ENCODE data around the gene PAXX. TPM values are rescaled to one million over a fixed set of nuclear protein-coding genes. Genes with fewer than 3 reads are reported as not detected.

Gene PAXX
- total RNA-seq, 4 donors from 2014 or later = 5.1 to 30.6 (median 26.9) TPM

DNA sequence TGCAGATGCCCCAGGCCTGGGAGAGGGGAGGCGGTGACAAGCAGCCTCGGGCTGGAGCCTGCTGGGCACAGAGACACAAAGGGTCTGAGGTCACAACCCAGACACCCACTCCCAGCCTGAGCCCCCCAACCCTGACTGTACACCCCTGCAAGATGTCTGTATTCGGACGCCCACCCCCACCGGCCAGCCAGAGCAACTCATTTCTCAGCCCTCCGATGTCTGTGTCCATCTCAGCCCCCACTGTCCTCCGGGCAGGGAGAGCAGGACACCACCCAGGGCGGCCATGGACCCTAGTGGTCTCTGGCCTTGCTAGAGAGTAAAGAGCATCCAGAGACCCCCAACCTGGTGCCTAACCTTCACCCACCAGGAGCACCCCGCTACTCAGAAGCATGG is 36.3 kb upstream of the PAXX start:
- TF ChIP-seq, protein P1, sequence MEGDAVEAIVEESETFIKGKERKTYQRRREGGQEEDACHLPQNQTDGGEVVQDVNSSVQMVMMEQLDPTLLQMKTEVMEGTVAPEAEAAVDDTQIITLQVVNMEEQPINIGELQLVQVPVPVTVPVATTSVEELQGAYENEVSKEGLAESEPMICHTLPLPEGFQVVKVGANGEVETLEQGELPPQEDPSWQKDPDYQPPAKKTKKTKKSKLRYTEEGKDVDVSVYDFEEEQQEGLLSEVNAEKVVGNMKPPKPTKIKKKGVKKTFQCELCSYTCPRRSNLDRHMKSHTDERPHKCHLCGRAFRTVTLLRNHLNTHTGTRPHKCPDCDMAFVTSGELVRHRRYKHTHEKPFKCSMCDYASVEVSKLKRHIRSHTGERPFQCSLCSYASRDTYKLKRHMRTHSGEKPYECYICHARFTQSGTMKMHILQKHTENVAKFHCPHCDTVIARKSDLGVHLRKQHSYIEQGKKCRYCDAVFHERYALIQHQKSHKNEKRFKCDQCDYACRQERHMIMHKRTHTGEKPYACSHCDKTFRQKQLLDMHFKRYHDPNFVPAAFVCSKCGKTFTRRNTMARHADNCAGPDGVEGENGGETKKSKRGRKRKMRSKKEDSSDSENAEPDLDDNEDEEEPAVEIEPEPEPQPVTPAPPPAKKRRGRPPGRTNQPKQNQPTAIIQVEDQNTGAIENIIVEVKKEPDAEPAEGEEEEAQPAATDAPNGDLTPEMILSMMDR (IDR thresholded peaks at IDR 0.05; ENCODE audit: low read depth) = no peak

- TF ChIP-seq, protein P1 (IDR thresholded peaks at IDR 0.05; ENCODE audit: low read depth) = no peak
Measured at GRCh38 chr9:136956604-136957003, 35.6 kb upstream of the PAXX start.

DNA sequence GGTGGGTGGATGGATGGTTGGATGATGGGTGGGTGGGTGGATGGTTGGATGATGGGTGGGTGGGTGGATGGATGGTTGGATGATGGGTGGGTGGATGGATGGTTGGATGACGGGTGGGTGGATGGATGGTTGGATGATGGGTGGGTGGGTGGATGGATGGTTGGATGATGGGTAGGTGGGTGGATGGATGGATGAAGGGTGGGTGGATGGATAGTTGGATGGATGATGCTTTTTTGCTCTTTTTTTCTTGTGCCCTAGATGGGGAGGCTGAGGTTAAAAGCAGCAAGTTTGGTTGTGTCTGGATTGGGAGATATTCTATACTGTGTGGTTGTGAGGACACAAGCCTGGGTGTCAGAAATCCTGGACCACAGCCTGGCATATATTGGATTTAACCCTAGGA is 34.8 kb upstream of the PAXX start:
- TF ChIP-seq, protein P1 (IDR thresholded peaks at IDR 0.05; ENCODE audit: low read depth) = no peak

DNA sequence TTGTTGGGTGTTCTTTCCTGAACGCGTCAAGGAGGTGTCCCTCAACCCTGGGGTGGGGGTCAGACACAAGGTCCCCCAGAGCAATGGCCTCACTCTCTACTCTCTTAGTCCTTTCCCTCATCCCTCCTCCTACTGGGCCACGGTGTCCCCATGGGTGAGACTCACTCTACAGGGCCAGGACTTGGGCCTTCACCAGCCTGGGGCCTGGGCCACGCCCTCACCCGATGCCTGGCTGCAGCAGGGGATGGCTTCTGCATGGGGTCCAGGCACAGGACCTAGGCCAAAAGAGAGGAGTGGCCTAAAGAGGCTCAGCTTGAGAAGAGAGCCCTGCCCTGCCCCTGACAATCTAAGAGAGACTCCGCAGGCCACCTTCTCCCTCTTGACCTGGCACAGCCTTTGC is 34.3 kb upstream of the PAXX start:
- TF ChIP-seq, protein P1 (IDR thresholded peaks at IDR 0.05; ENCODE audit: low read depth) = no peak

- TF ChIP-seq, protein P1 (IDR thresholded peaks at IDR 0.05; ENCODE audit: low read depth) = no peak
Measured at GRCh38 chr9:136958473-136958872, 33.7 kb upstream of the PAXX start.

- TF ChIP-seq, protein P1 (IDR thresholded peaks at IDR 0.05; ENCODE audit: low read depth) = no peak
Measured at GRCh38 chr9:136958898-136959850, 33.0 kb upstream of the PAXX start.

GRCh38 chr9:136960212-136960937 is 31.8 kb upstream of the PAXX start:
- TF ChIP-seq, protein P1 (IDR thresholded peaks at IDR 0.05; ENCODE audit: low read depth) = no peak

Data from subcutaneous adipose tissue (tissue), 4 donors.